ENCODE data around the gene FRAS1. TPM values are rescaled to one million over a fixed set of nuclear protein-coding genes. Genes with fewer than 3 reads are reported as not detected.

Gene FRAS1
- total RNA-seq, 4 donors from 2014 or later, result 1.0 to 32.5 (median 3.3) TPM

DNA sequence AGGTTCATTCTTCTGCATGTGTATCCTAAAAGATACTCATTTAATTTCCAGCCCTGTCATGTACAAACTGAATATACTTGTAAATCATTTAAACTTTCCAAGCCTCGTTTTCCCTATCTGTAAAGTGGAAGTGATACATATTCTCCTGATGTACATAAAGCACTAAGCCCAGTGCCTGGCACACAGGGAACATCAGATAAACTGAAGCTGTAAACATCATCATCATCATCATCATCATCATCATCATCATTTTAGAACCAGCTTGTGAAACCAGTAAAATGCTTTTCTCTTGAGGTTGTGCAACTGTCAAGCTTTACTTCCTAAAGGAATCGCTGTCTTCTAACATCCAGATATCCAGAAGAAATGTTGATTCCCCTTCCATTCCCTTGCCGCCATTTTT is 411.1 kb downstream of the FRAS1 start:
- no peak for DNase-seq
- intact Hi-C loops (cut with DNase I; ENCODE audit: low total_unique reads), result no loop called here
- no peak overlapping the region for H3K27ac ChIP-seq
- H3K9me3 ChIP-seq, result no peaks in the 10 kb centered on the region
- H3K27me3 ChIP-seq, result no peaks in the 10 kb centered on the region
- TF ChIP-seq, protein P1, sequence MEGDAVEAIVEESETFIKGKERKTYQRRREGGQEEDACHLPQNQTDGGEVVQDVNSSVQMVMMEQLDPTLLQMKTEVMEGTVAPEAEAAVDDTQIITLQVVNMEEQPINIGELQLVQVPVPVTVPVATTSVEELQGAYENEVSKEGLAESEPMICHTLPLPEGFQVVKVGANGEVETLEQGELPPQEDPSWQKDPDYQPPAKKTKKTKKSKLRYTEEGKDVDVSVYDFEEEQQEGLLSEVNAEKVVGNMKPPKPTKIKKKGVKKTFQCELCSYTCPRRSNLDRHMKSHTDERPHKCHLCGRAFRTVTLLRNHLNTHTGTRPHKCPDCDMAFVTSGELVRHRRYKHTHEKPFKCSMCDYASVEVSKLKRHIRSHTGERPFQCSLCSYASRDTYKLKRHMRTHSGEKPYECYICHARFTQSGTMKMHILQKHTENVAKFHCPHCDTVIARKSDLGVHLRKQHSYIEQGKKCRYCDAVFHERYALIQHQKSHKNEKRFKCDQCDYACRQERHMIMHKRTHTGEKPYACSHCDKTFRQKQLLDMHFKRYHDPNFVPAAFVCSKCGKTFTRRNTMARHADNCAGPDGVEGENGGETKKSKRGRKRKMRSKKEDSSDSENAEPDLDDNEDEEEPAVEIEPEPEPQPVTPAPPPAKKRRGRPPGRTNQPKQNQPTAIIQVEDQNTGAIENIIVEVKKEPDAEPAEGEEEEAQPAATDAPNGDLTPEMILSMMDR (IDR thresholded peaks at IDR 0.05), result no peak
- no peak for TF ChIP-seq POLR2A (IDR thresholded peaks at IDR 0.05)
- H3K36me3 ChIP-seq, result no peaks in the 10 kb centered on the region
- no peak overlapping the region for H3K4me3 ChIP-seq
- no peaks in the 10 kb centered on the region for H3K4me1 ChIP-seq

DNA sequence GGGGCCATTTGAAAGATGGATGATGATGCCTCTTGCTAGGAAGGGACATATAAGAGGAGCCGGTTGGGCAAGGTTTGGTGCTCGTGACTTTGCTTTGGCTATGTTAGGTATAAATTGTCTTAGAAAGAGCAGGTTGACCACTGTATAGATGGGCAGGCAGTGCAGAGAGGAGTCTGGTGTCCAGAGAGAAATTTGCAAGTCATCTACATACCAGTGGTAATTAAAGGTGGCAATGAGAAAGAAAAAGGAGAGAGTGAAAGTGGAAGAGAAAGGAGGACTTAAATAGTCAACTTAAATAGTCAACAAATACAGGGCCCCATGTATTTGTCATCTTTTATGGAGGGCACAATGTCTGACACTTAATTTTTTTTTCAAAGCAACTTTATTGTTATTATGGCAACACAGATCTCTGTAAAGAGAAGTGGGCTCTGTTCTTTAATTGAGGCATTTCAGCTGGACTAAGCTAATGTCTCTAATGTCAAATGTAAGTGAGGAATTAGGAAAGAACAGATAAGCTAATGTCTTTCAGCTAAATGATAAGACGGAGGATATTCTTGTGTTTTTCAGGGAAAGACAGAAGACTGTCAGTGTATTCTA is 419.1 kb downstream of the FRAS1 start:
- Histone ChIP-seq H3K27me3 (no peaks in the 10 kb centered on the region), H3K36me3 (no peaks in the 10 kb centered on the region), H3K4me1 (no peaks in the 10 kb centered on the region), H3K9me3 (no peaks in the 10 kb centered on the region), H3K4me3 (no peak overlapping the region), H3K27ac (no peak overlapping the region)
- DNase-seq, result no peak
- TF ChIP-seq, protein P1 (IDR thresholded peaks at IDR 0.05), result no peak
- TF ChIP-seq POLR2A (IDR thresholded peaks at IDR 0.05), result no peak
- intact Hi-C loops (cut with DNase I; ENCODE audit: low total_unique reads), result no loop called here

DNA sequence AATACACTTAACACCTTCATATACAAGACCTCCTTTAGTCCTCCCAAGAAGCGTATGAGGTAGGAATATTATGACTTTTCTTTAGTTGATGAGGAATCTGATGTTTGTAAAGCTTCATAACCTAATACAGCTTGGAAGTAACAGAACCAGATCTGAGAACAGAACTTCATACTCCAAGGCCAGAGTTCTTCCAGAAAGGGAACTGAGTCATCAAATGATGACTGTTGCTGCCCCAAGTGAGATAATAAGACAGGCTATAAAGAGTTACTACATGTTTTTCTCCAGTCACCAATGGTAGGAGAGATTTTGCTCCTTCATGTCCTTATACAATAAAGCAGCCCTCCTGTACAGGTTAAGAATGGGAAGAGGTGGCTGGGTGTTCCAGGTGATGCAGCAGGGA is 420.2 kb downstream of the FRAS1 start:
- Histone ChIP-seq H3K4me3 (no peak overlapping the region), H3K9me3 (no peaks in the 10 kb centered on the region), H3K27me3 (no peaks in the 10 kb centered on the region), H3K4me1 (no peaks in the 10 kb centered on the region), H3K36me3 (no peaks in the 10 kb centered on the region), H3K27ac (no peak overlapping the region)
- intact Hi-C loops (cut with DNase I; ENCODE audit: low total_unique reads), result no loop called here
- DNase-seq, result no peak
- TF ChIP-seq, protein P1 (IDR thresholded peaks at IDR 0.05), result no peak
- TF ChIP-seq POLR2A (IDR thresholded peaks at IDR 0.05), result no peak

DNA sequence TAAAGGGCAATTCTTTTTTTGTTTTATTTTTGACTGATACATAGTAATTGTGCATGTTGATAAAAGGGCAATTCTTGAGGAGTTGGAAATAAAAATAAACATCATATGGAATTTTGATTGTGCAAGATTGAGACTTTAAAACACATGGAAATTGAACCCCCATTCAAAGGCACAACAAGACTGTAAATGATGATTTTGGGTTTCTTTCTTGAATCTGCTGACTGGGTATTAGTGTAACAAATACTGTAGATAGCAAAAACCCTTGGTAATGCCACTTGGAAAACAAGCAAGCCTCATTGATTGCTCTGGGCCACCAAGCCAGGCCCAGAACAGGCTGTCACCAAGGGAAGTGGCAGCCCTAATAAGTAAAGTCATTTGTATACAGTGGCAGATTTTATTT is 421.4 kb downstream of the FRAS1 start:
- no peak overlapping the region for H3K4me3 ChIP-seq
- DNase-seq, result no peak
- no peak overlapping the region for H3K27ac ChIP-seq
- H3K27me3 ChIP-seq, result no peaks in the 10 kb centered on the region
- no peaks in the 10 kb centered on the region for H3K36me3 ChIP-seq
- intact Hi-C loops (cut with DNase I; ENCODE audit: low total_unique reads), result no loop called here
- H3K9me3 ChIP-seq, result no peaks in the 10 kb centered on the region
- no peaks in the 10 kb centered on the region for H3K4me1 ChIP-seq
- TF ChIP-seq POLR2A (IDR thresholded peaks at IDR 0.05), result no peak
- TF ChIP-seq, protein P1 (IDR thresholded peaks at IDR 0.05), result no peak

DNA sequence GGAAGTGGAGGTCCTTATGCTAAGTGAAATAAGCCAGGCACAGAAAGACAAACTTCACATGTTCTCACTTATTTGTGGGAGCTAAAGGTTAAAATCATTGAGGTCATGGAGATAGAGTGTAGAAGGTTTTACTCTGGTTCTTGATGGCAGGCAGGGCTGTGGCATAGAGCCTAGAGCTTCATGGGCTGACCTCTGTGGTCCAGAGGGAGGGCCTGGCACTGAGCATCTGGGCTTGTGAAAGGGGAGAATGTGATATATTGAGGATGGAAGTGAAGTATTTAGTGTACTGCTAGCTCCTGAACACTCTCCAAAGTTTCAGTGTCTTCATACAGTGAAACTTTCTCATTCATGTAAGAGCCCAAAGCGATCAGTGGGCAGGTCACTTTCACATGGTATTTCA is 423.2 kb downstream of the FRAS1 start:
- Histone ChIP-seq H3K4me1 (no peaks in the 10 kb centered on the region), H3K27me3 (no peaks in the 10 kb centered on the region), H3K36me3 (no peaks in the 10 kb centered on the region), H3K27ac (no peak overlapping the region), H3K4me3 (no peak overlapping the region), H3K9me3 (no peaks in the 10 kb centered on the region)
- TF ChIP-seq POLR2A (IDR thresholded peaks at IDR 0.05), result no peak
- TF ChIP-seq, protein P1 (IDR thresholded peaks at IDR 0.05), result no peak
- intact Hi-C loops (cut with DNase I; ENCODE audit: low total_unique reads), result no loop called here
- DNase-seq, result no peak

Data from uterus (tissue), 4 donors.